ENCODE data around the gene CEP120. TPM values are rescaled to one million over a fixed set of nuclear protein-coding genes. Genes with fewer than 3 reads are reported as not detected.

Gene CEP120
- total and polyA plus RNA-seq, 10 donors: 9.2 to 43.3 (median 29.5) TPM

DNA sequence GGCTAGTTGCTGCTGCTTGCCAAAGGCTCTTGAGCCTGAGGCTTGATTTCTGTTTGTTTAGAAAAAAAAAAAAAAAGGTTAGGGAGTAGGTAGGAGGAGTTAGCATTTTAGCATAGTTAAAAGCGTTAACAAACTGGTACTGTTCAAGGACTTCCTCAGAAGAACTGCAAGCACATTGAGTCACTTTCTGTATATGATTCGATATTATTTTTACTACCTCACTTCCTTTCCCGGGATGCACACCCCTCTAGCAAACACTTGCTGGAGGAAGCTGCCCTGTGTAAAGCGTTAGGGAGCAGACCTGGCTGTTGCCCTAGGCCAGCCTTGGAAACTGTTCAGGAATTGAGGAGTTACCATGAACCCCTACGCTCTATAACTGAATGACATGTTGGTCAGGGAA lies 15.7 kb upstream of the CEP120 start:
- no peak for TF ChIP-seq POLR2A (IDR thresholded peaks at IDR 0.05)
- TF ChIP-seq POLR2AphosphoS5 (IDR thresholded peaks at IDR 0.05): no peak
- TF ChIP-seq, protein P1, sequence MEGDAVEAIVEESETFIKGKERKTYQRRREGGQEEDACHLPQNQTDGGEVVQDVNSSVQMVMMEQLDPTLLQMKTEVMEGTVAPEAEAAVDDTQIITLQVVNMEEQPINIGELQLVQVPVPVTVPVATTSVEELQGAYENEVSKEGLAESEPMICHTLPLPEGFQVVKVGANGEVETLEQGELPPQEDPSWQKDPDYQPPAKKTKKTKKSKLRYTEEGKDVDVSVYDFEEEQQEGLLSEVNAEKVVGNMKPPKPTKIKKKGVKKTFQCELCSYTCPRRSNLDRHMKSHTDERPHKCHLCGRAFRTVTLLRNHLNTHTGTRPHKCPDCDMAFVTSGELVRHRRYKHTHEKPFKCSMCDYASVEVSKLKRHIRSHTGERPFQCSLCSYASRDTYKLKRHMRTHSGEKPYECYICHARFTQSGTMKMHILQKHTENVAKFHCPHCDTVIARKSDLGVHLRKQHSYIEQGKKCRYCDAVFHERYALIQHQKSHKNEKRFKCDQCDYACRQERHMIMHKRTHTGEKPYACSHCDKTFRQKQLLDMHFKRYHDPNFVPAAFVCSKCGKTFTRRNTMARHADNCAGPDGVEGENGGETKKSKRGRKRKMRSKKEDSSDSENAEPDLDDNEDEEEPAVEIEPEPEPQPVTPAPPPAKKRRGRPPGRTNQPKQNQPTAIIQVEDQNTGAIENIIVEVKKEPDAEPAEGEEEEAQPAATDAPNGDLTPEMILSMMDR (IDR thresholded peaks at IDR 0.05 in 8 of 11, conservative IDR thresholded peaks at IDR 0.05 in 3 of 11): no peak
- H3K36me3 ChIP-seq: no peaks in the 10 kb centered on the region
- H3K9me3 ChIP-seq: no peaks in the 10 kb centered on the region
- H3K4me3 ChIP-seq: no peak overlapping the region
- no peaks in the 10 kb centered on the region for H3K27me3 ChIP-seq (replicated peaks in 1 of 7)
- intact Hi-C loops (cut with DNase I; ENCODE audit: low total_unique reads): no loop called here
- H3K4me1 ChIP-seq: no peaks in the 10 kb centered on the region
- DNase-seq: no peak
- WGBS, 5 donors: 46 to 60% (median 57%) methylated on average over 5 of the region's 5 CpGs
- H3K27ac ChIP-seq: peak overlapping the region in 1 of 8 donors; percentile 5

DNA sequence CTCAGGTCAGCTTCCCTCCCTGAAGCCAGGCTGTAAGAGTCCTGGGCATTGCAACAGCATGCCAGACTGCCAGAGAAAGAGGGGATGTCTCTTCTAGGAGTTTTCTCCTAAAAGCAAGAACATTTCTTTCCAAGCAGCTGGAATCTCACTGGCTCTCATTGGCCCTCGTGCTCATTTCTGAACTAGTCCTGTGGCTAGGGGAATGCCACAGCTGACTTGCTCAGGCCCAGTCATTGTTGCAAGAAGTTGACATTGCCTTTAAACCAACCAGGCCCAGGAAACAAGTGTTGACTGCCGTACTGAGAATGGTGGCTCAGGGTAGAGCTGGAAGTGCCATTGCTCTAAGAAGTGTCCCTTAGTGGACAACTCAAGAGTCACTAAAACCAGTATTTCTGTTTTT lies 15.0 kb upstream of the CEP120 start:
- WGBS, 5 donors: 47 to 81% (median 60%) methylated on average over 2 of the region's 2 CpGs
- no peak overlapping the region for H3K27ac ChIP-seq
- intact Hi-C loops (cut with DNase I; ENCODE audit: low total_unique reads): no loop called here
- no peak overlapping the region for H3K4me3 ChIP-seq
- H3K4me1 ChIP-seq: no peaks in the 10 kb centered on the region
- no peak for DNase-seq
- no peak for TF ChIP-seq POLR2A (IDR thresholded peaks at IDR 0.05)
- TF ChIP-seq, protein P1 (IDR thresholded peaks at IDR 0.05 in 8 of 11, conservative IDR thresholded peaks at IDR 0.05 in 3 of 11): no peak
- TF ChIP-seq POLR2AphosphoS5 (IDR thresholded peaks at IDR 0.05): no peak
- no peaks in the 10 kb centered on the region for H3K27me3 ChIP-seq (replicated peaks in 1 of 7)
- no peaks in the 10 kb centered on the region for H3K9me3 ChIP-seq
- H3K36me3 ChIP-seq: no peaks in the 10 kb centered on the region

DNA sequence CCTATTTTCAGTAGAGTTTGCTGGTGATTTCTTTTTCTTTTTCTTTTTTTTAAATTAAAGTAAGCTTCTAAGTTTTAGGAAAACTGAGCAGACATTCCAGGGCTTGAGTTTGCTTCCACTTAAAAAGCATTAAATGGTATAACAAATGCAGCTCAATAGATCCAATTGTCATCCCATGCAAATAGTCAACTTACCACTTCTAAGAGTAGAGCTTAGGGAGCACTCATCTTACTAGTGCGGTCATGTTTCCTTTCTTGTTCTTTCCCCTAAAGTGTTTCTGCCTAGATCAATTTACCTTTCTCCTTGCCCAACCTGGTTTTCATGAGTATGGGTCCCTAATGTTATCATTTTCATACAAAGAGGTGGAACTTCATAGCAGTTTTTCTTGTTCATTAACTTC lies 13.0 kb upstream of the CEP120 start:
- Histone ChIP-seq H3K27ac (no peak overlapping the region), H3K4me3 (no peak overlapping the region), H3K4me1 (no peaks in the 10 kb centered on the region), H3K36me3 (no peaks in the 10 kb centered on the region), H3K9me3 (no peaks in the 10 kb centered on the region), H3K27me3 (replicated peaks in 1 of 7) (no peaks in the 10 kb centered on the region)
- 89 to 98% (median 94%) methylated on average over 1 of the region's 1 CpG for WGBS, 5 donors
- TF ChIP-seq POLR2A (IDR thresholded peaks at IDR 0.05) (no peak), POLR2AphosphoS5 (IDR thresholded peaks at IDR 0.05) (no peak)
- TF ChIP-seq, protein P1 (IDR thresholded peaks at IDR 0.05 in 8 of 11, conservative IDR thresholded peaks at IDR 0.05 in 3 of 11): no peak
- intact Hi-C loops (cut with DNase I; ENCODE audit: low total_unique reads): no loop called here
- DNase-seq: no peak

DNA sequence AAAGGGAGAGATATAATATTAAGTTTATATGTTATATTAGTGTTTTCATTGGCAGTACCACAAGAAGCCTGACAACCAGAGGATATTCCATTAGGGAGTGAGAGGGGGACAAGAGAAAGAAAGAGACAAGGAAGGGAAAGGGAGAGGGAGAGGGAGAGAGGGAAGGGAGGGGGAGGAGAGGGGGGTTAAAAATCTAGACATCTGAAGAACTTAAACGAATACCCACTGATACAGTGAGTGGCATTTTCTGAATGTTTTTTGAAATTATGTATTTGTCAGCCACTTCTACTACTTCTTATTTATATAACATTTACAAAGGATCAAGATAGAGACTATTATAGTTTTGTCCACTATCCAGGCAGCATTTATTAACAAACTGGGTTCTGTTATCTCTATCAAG lies 11.6 kb upstream of the CEP120 start:
- H3K27me3 ChIP-seq (replicated peaks in 1 of 7): no peaks in the 10 kb centered on the region
- H3K9me3 ChIP-seq: no peaks in the 10 kb centered on the region
- WGBS, 5 donors: 68 to 94% (median 85%) methylated on average over 1 of the region's 1 CpG
- intact Hi-C loops (cut with DNase I; ENCODE audit: low total_unique reads): no loop called here
- no peak overlapping the region for H3K27ac ChIP-seq
- no peak overlapping the region for H3K4me3 ChIP-seq
- no peaks in the 10 kb centered on the region for H3K36me3 ChIP-seq
- no peak for DNase-seq
- no peak for TF ChIP-seq POLR2AphosphoS5 (IDR thresholded peaks at IDR 0.05)
- no peak for TF ChIP-seq POLR2A (IDR thresholded peaks at IDR 0.05)
- TF ChIP-seq, protein P1 (IDR thresholded peaks at IDR 0.05 in 8 of 11, conservative IDR thresholded peaks at IDR 0.05 in 3 of 11): no peak
- peaks cover 0 to 5% (median 0%) of the 10 kb centered on the region in 6 donors for H3K4me1 ChIP-seq
